H1 (cell line): ENCODE data around the gene GBP5. TPM values are rescaled to one million over a fixed set of nuclear protein-coding genes. Genes with fewer than 3 reads are reported as not detected.

Experiments
- BACH1 ChIP-seq: IDR thresholded peaks from 2 replicates; pipeline ENCODE4 v1.6.1; 2012; ENCODE audit warnings: low read length, improper control_type of control experiment
- BCL11A ChIP-seq, 2 experiments: IDR thresholded peaks; one replicate each; pipeline ENCODE4 v1.6.1; 2011; ENCODE audit warnings: low read depth in 2 of 2, low read length in 2 of 2, mild to moderate bottlenecking in 2 of 2
- CHD7 ChIP-seq: fragments of 300-600 bp; sonication (generic); IDR thresholded peaks from 2 replicates; pipeline ENCODE4 v1.7.1; 2012; ENCODE audit warnings: low read length, moderate library complexity, mild to moderate bottlenecking, inconsistent platforms; ENCODE audit not compliant: insufficient replicate concordance
- FOSL1 ChIP-seq: IDR thresholded peaks from 2 replicates; pipeline ENCODE4 v1.6.1; 2011; ENCODE audit warnings: mild to moderate bottlenecking, low read depth, low read length, moderate library complexity; ENCODE audit not compliant: insufficient read depth
- HDAC2 ChIP-seq, 2 experiments: fragments of 300-600 bp in 1 of 2; sonication (generic) in 1 of 2; IDR thresholded peaks; 2 replicates each; pipeline ENCODE4 v1.6.1; 2011 to 2012; ENCODE audit warnings: low read depth in 2 of 2, low read length in 2 of 2, mild to moderate bottlenecking in 2 of 2, moderate library complexity in 2 of 2, borderline replicate concordance in 1 of 2, inconsistent platforms in 1 of 2
- MAX ChIP-seq: IDR thresholded peaks from 2 replicates; pipeline ENCODE4 v1.6.1; 2012; ENCODE audit warnings: inconsistent platforms
- PHF8 ChIP-seq: fragments of 200-600 bp; sonication (generic); conservative IDR thresholded peaks from 2 replicates; pipeline ENCODE4 v1.7.1; 2012; ENCODE audit warnings: low read depth, mild to moderate bottlenecking, inconsistent platforms, low read length, moderate library complexity
- RFX5 ChIP-seq: IDR thresholded peaks from 2 replicates; pipeline ENCODE4 v1.6.1; 2011; ENCODE audit warnings: low read depth, low read length, improper control_type of control experiment, borderline replicate concordance
- SP1 ChIP-seq: IDR thresholded peaks from 2 replicates; pipeline ENCODE4 v1.6.1; 2011; ENCODE audit warnings: low read depth, low read length
- SP4 ChIP-seq: IDR thresholded peaks from 2 replicates; pipeline ENCODE4 v1.6.1; 2012; ENCODE audit warnings: low read length, inconsistent platforms
- USF2 ChIP-seq: IDR thresholded peaks from 2 replicates; pipeline ENCODE4 v1.6.1; 2011; ENCODE audit warnings: low read length, improper control_type of control experiment
- polyA plus RNA-seq, 7 experiments: library from polyadenylated mRNA; depleted of rRNA in 3 of 7; stranded (reverse) in 5 of 7; unstranded in 2 of 7; fragments of >200 nt in 5 of 7; fragments of 200-250 nt in 2 of 7; gene quantifications; 1 replicate in 5 of 7; 2 replicates in 1 of 7; 4 replicates in 1 of 7; pipeline versions ENCODE4 v1.2.1 to v1.2.3, GENCODE V29; 2011 to 2013; ENCODE audit warnings: missing spikeins in 2 of 7, mixed read lengths in 2 of 7
- total RNA-seq: library from RNA; stranded (reverse); fragmentation: NEBNext Ultra II Directional; extraction: Animal tissue kit (Norgen Biotek cat#: 25700); gene quantifications from 2 replicates; pipeline ENCODE4 v1.2.1, GENCODE V29; 2021

Gene GBP5
- total and polyA plus RNA-seq, 2 of the 8 experiments (the other 6 are each of a cell fraction or from before 2014, with no cell fraction given), result not detected

- TF ChIP-seq CHD7 (no peak), SP1 (no peak), BACH1 (no peak), HDAC2 (IDR thresholded peaks at IDR 0.05; ENCODE audit: borderline replicate concordance in 1 of 2, low read depth in 2 of 2, low read length in 2 of 2) (no peak), BCL11A (IDR thresholded peaks at IDR 0.05; ENCODE audit: low read depth in 2 of 2, low read length in 2 of 2) (no peak), RFX5 (no peak), FOSL1 (no peak), SP4 (no peak), PHF8 (no peak), USF2 (no peak), MAX (no peak)
Observed at GRCh38 chr1:89322402-89322801, 49.7 kb upstream of the GBP5 start (continued).
